Activated CD4-positive, alpha-beta T cell treated with anti-CD3 and anti-CD28 coated beads, Interleukin-2, amount 10 ng/mL, durations not matched to agents 24 days and 14 days (primary cell): ENCODE measurements around the gene OR4C3. TPM values are rescaled to one million over a fixed set of nuclear protein-coding genes. Genes with fewer than 3 reads are reported as not detected.
"Not testable (repeated sequence)": the region's sequence is repeated elsewhere in the genome, so short reads cannot be mapped to it uniquely, and the experiment has no call there.

Experiments used
- DNase-seq: peaks from one replicate; pipeline ENCODE4 v3.0.0; 2022
- H3K27ac Mint-ChIP-seq: one replicate; pipeline ENCODE4 v1.8.0; 2022; ENCODE audit warnings: mild to moderate bottlenecking, mixed read lengths
- H3K27me3 Mint-ChIP-seq: one replicate; pipeline ENCODE4 v1.8.0; 2022; ENCODE audit warnings: mixed read lengths
- H3K36me3 Mint-ChIP-seq: one replicate; pipeline ENCODE4 v1.8.0; 2022; ENCODE audit warnings: low read depth, mild to moderate bottlenecking, mixed read lengths
- H3K4me1 Mint-ChIP-seq: one replicate; pipeline ENCODE4 v1.8.0; 2021; ENCODE audit warnings: mixed read lengths
- H3K4me3 Mint-ChIP-seq: one replicate; pipeline ENCODE4 v1.8.0; 2022; ENCODE audit warnings: mild to moderate bottlenecking, moderate library complexity, mixed read lengths
- H3K9me3 Mint-ChIP-seq: one replicate; pipeline ENCODE4 v1.8.0; 2021; ENCODE audit warnings: mixed read lengths
- intact Hi-C: fragments of 100-400 bp; cut with micrococcal nuclease; formaldehyde crosslinking; loops from one replicate; pipeline ENCODE4 v1.15.1; 2023
- total RNA-seq: library from RNA; stranded (reverse); gene quantifications from 2 replicates; pipeline ENCODE4 v1.2.3, GENCODE V29; 2022

OR4C3 gene
- not detected in 2 replicates for total RNA-seq

GRCh38 chr11:48324620-48325019 lies at the start of gene OR4C3:
Gene OR4C3 (plus strand): TSS chr11:48324920. CDS start chr11:48325022, 102 bp downstream.
- H3K4me1 Mint-ChIP-seq, H3K27me3 Mint-ChIP-seq, H3K36me3 Mint-ChIP-seq, H3K4me3 Mint-ChIP-seq, H3K27ac Mint-ChIP-seq, H3K9me3 Mint-ChIP-seq, DNase-seq, intact Hi-C loops: not testable (repeated sequence)

- intact Hi-C loops, result loop anchor here (5.0 kb wide), 2 partner anchors 1221 to 1691 kb away; no protein-coding TSS in a partner anchor
- H3K9me3 Mint-ChIP-seq, result no peaks in the 10 kb centered on the region
- no peak within 1 kb of the TSS for H3K4me3 Mint-ChIP-seq
- H3K4me1 Mint-ChIP-seq, result no peaks in the 10 kb centered on the region
- no peaks in the 10 kb centered on the region for H3K27me3 Mint-ChIP-seq
- H3K27ac Mint-ChIP-seq, result no peak within 1 kb of the TSS
- DNase-seq, result no peak
- H3K36me3 Mint-ChIP-seq, result no peaks in the 10 kb centered on the region
Measured at GRCh38 chr11:48305923-48306322, 18.8 kb upstream of the OR4C3 start, which contains the start of gene OR4S1. Gene OR4S1 (plus strand): TSS chr11:48306223. CDS start chr11:48306223, 0 bp downstream.

- H3K4me3 Mint-ChIP-seq, result no peak overlapping the region
- DNase-seq, result peak; percentile 91
- H3K9me3 Mint-ChIP-seq, result no peaks in the 10 kb centered on the region
- no peaks in the 10 kb centered on the region for H3K4me1 Mint-ChIP-seq
- no peak overlapping the region for H3K27ac Mint-ChIP-seq
- intact Hi-C loops, result loop anchor here (5.0 kb wide), 2 partner anchors 1219 to 1689 kb away; no protein-coding TSS in a partner anchor
- no peaks in the 10 kb centered on the region for H3K36me3 Mint-ChIP-seq
- no peaks in the 10 kb centered on the region for H3K27me3 Mint-ChIP-seq
Measured at GRCh38 chr11:48307760-48308386, 16.8 kb upstream of the OR4C3 start.

GRCh38 chr11:48313590-48313989 lies 11.1 kb upstream of the OR4C3 start:
- H3K27me3 Mint-ChIP-seq, H3K36me3 Mint-ChIP-seq, H3K4me1 Mint-ChIP-seq, H3K4me3 Mint-ChIP-seq, intact Hi-C loops, H3K9me3 Mint-ChIP-seq, DNase-seq, H3K27ac Mint-ChIP-seq: not testable (repeated sequence)

- H3K36me3 Mint-ChIP-seq, H3K4me1 Mint-ChIP-seq, H3K9me3 Mint-ChIP-seq, H3K4me3 Mint-ChIP-seq, H3K27ac Mint-ChIP-seq, intact Hi-C loops, DNase-seq: not testable (repeated sequence)
- H3K27me3 Mint-ChIP-seq, result peaks cover 13% of the 10 kb centered on the region
Measured at GRCh38 chr11:48319813-48320212, 4.9 kb upstream of the OR4C3 start.

- peak; percentile 67 for DNase-seq
- Mint-ChIP-seq H3K9me3 (peaks cover 12% of the 10 kb centered on the region), H3K4me1 (peaks cover 3% of the 10 kb centered on the region), H3K27ac (no peak overlapping the region), H3K4me3 (no peak overlapping the region), H3K27me3 (no peaks in the 10 kb centered on the region), H3K36me3 (no peaks in the 10 kb centered on the region)
- intact Hi-C loops, result no loop called here
Measured at GRCh38 chr11:48341466-48341865, 16.7 kb downstream of the OR4C3 start.

GRCh38 chr11:48342505-48342904 lies 17.8 kb downstream of the OR4C3 start:
- H3K4me1 Mint-ChIP-seq, H3K27ac Mint-ChIP-seq, H3K27me3 Mint-ChIP-seq, H3K4me3 Mint-ChIP-seq, H3K36me3 Mint-ChIP-seq, intact Hi-C loops, DNase-seq: not testable (repeated sequence)
- peaks cover 12% of the 10 kb centered on the region for H3K9me3 Mint-ChIP-seq

GRCh38 chr11:48346286-48346685 lies 21.6 kb downstream of the OR4C3 start:
- H3K9me3 Mint-ChIP-seq, result peaks cover 19% of the 10 kb centered on the region
- DNase-seq, H3K27me3 Mint-ChIP-seq, H3K4me3 Mint-ChIP-seq, H3K4me1 Mint-ChIP-seq, intact Hi-C loops, H3K36me3 Mint-ChIP-seq, H3K27ac Mint-ChIP-seq: not testable (repeated sequence)

- Mint-ChIP-seq H3K4me3 (no peak overlapping the region), H3K4me1 (no peaks in the 10 kb centered on the region), H3K36me3 (no peaks in the 10 kb centered on the region), H3K9me3 (peaks cover 7% of the 10 kb centered on the region), H3K27ac (no peak overlapping the region), H3K27me3 (no peaks in the 10 kb centered on the region)
- DNase-seq, result no peak
- intact Hi-C loops, result no loop called here
Measured at GRCh38 chr11:48354013-48354412, 29.3 kb downstream of the OR4C3 start.

- DNase-seq, result no peak
- intact Hi-C loops, result no loop called here
- Mint-ChIP-seq H3K27ac (no peak overlapping the region), H3K9me3 (peaks cover 3% of the 10 kb centered on the region), H3K36me3 (no peaks in the 10 kb centered on the region), H3K4me3 (no peak overlapping the region), H3K27me3 (no peaks in the 10 kb centered on the region), H3K4me1 (no peaks in the 10 kb centered on the region)
Measured at GRCh38 chr11:48354677-48355076, 30.0 kb downstream of the OR4C3 start.

- H3K27me3 Mint-ChIP-seq, intact Hi-C loops, DNase-seq, H3K9me3 Mint-ChIP-seq, H3K36me3 Mint-ChIP-seq, H3K4me3 Mint-ChIP-seq, H3K4me1 Mint-ChIP-seq, H3K27ac Mint-ChIP-seq: not testable (repeated sequence)
Measured at GRCh38 chr11:48361289-48361688, 36.6 kb downstream of the OR4C3 start.

- no peak for DNase-seq
- no peak within 1 kb of the TSS for H3K27ac Mint-ChIP-seq
- no peak within 1 kb of the TSS for H3K4me3 Mint-ChIP-seq
- no peaks in the 10 kb centered on the region for H3K27me3 Mint-ChIP-seq
- H3K36me3 Mint-ChIP-seq, result no peaks in the 10 kb centered on the region
- peaks cover 2% of the 10 kb centered on the region for H3K9me3 Mint-ChIP-seq
- H3K4me1 Mint-ChIP-seq, result no peaks in the 10 kb centered on the region
- intact Hi-C loops, result no loop called here
Measured at GRCh38 chr11:48366365-48366764, 41.6 kb downstream of the OR4C3 start, which contains the start of gene OR4C5. Gene OR4C5 (minus strand): TSS chr11:48366465. CDS start chr11:48366465, 0 bp downstream.
